ENCODE measurements around the gene LRFN4. TPM values are rescaled to one million over a fixed set of nuclear protein-coding genes. Genes with fewer than 3 reads are reported as not detected.
A peak's percentile ranks its signal among the peaks of the same experiment; 100 is the strongest.

LRFN4 gene
- total and polyA plus RNA-seq, 10 of the 15 experiments (the other 5 are each of a cell fraction or from before 2014, with no cell fraction given): 0.03 to 43.8 (median 4.9) TPM

GRCh38 chr11:66834539-66834845 lies 22.4 kb upstream of the LRFN4 start:
- FAIRE-seq (no peak), ATAC-seq (no peak), DNase-seq (ENCODE audit: low read depth, low spot score) (no peak)
- ChIA-PET RAD21 (ENCODE audit: unreplicated experiment) (interaction anchor here (0.7 to 4.1 kb wide), 10 partner anchors 9 to 156 kb away, joined by 3 to 24 read pairs (median 5); partner anchors contain the start of genes RBM4B and RCE1), SMC1A (ENCODE audit: uncharacterized antibody, unreplicated experiment) (interaction anchor here (0.7 to 3.1 kb wide), 11 partner anchors 13 to 548 kb away, joined by 3 to 38 read pairs (median 3); no protein-coding TSS in a partner anchor), POLR2A (no interaction called here), CTCF (interaction anchor here (0.7 to 5.9 kb wide), 27 partner anchors 8 to 449 kb away, joined by 3 to 67 read pairs (median 3); partner anchors contain the start of genes C11orf86, MRPL11, RBM4B and ZDHHC24)
- Histone ChIP-seq H3K4me2 (ENCODE audit: control insufficient read depth, insufficient read depth) (no peak overlapping the region), H3K27me3 (replicated peaks in 1 of 2; ENCODE audit: control insufficient read depth in 2 of 2, insufficient read depth in 2 of 2, low read length in 1 of 2) (no peaks in the 10 kb centered on the region), H3K4me1 (ENCODE audit: control insufficient read depth, insufficient read depth, low read length) (no peaks in the 10 kb centered on the region), H3K36me3 (ENCODE audit: control insufficient read depth in 2 of 2, insufficient read depth in 2 of 2, low read length in 1 of 2) (peaks cover 0 to 4% of the 10 kb centered on the region in 2 experiments; a peak in 1 of 4 replicates), H3K79me2 (ENCODE audit: control insufficient read depth, insufficient read depth, low read length) (no peaks in the 10 kb centered on the region), H3K27ac (ENCODE audit: control insufficient read depth, insufficient read depth) (no peak overlapping the region), H4K20me1 (ENCODE audit: control insufficient read depth, insufficient read depth) (no peaks in the 10 kb centered on the region), H3K9me3 (replicated peaks; ENCODE audit: control insufficient read depth, insufficient read depth, low read length) (no peaks in the 10 kb centered on the region), H2AFZ (ENCODE audit: control insufficient read depth, low read depth, low read length) (no peak overlapping the region), H3K9ac (ENCODE audit: control insufficient read depth, insufficient read depth, low read length) (no peak overlapping the region), H3K4me3 (no peak overlapping the region)
- 59% methylated on average over 4 of the region's 4 CpGs for WGBS (ENCODE audit: insufficient coverage, insufficient replicate concordance, low lambda C conversion rate, missing lambda C conversion rate)
- intact Hi-C loops (cut with micrococcal nuclease; ENCODE audit: unreplicated experiment) (loop anchor here (1.0 to 10.0 kb wide), 4 partner anchors 48 to 426 kb away; no protein-coding TSS in a partner anchor), in situ Hi-C loops (cut with MboI) (loop anchor here (5.0 kb wide), 3 partner anchors 142 to 427 kb away; no protein-coding TSS in a partner anchor)
- TF ChIP-seq NR2F1 (conservative IDR thresholded peaks at IDR 0.05) (peak; percentile 83; the same call in 1 of the 2 replicates), SIN3A (IDR thresholded peaks at IDR 0.05; ENCODE audit: low read depth, low read length) (0 out of 2 replicates have a peak, but pooled peaks have one; percentile 5), RELA (IDR thresholded peaks at IDR 0.05; ENCODE audit: borderline replicate concordance, partially characterized antibody) (no peak)
- no TSS peak for BruUV-seq (replicated peaks)

GRCh38 chr11:66834943-66835342 lies 21.9 kb upstream of the LRFN4 start:
- no peaks in the 10 kb centered on the region for H3K27me3 ChIP-seq (replicated peaks in 1 of 2; ENCODE audit: control insufficient read depth in 2 of 2, insufficient read depth in 2 of 2, low read length in 1 of 2)
- ChIA-PET SMC1A (ENCODE audit: uncharacterized antibody, unreplicated experiment) (interaction anchor here (0.7 to 3.1 kb wide), 10 partner anchors 13 to 547 kb away, joined by 3 to 38 read pairs (median 3); no protein-coding TSS in a partner anchor), POLR2A (no interaction called here), CTCF (interaction anchor here (0.7 to 5.9 kb wide), 22 partner anchors 9 to 449 kb away, joined by 3 to 67 read pairs (median 4); partner anchors contain the start of genes C11orf86, MRPL11 and RBM4B), RAD21 (ENCODE audit: unreplicated experiment) (interaction anchor here (0.7 to 4.1 kb wide), 9 partner anchors 9 to 157 kb away, joined by 3 to 24 read pairs (median 6); partner anchors contain the start of genes RBM4B and RCE1)
- intact Hi-C loops (cut with micrococcal nuclease; ENCODE audit: unreplicated experiment) (loop anchor here (1.0 to 10.0 kb wide), 4 partner anchors 48 to 426 kb away; no protein-coding TSS in a partner anchor), in situ Hi-C loops (cut with MboI) (loop anchor here (5.0 kb wide), 3 partner anchors 143 to 428 kb away; no protein-coding TSS in a partner anchor)
- H3K4me3 ChIP-seq: no peak overlapping the region
- no peak overlapping the region for H3K4me2 ChIP-seq (ENCODE audit: control insufficient read depth, insufficient read depth)
- FAIRE-seq (no peak), ATAC-seq (no peak), DNase-seq (ENCODE audit: low read depth, low spot score) (no peak)
- no peaks in the 10 kb centered on the region for H3K4me1 ChIP-seq (ENCODE audit: control insufficient read depth, insufficient read depth, low read length)
- no peaks in the 10 kb centered on the region for H4K20me1 ChIP-seq (ENCODE audit: control insufficient read depth, insufficient read depth)
- no TSS peak for BruUV-seq (replicated peaks)
- peaks cover 0 to 8% of the 10 kb centered on the region in 2 experiments; a peak in 1 of 4 replicates for H3K36me3 ChIP-seq (ENCODE audit: control insufficient read depth in 2 of 2, insufficient read depth in 2 of 2, low read length in 1 of 2)
- H3K9ac ChIP-seq (ENCODE audit: control insufficient read depth, insufficient read depth, low read length): no peak overlapping the region
- H2AFZ ChIP-seq (ENCODE audit: control insufficient read depth, low read depth, low read length): no peak overlapping the region
- 77% methylated on average over 5 of the region's 5 CpGs for WGBS (ENCODE audit: insufficient coverage, insufficient replicate concordance, low lambda C conversion rate, missing lambda C conversion rate)
- no peaks in the 10 kb centered on the region; the same call in 1 of the 2 replicates for H3K79me2 ChIP-seq (ENCODE audit: control insufficient read depth, insufficient read depth, low read length)
- H3K9me3 ChIP-seq (replicated peaks; ENCODE audit: control insufficient read depth, insufficient read depth, low read length): no peaks in the 10 kb centered on the region
- H3K27ac ChIP-seq (ENCODE audit: control insufficient read depth, insufficient read depth): no peak overlapping the region
- TF ChIP-seq CTCF (IDR thresholded peaks at IDR 0.05 in 2 of 3, conservative IDR thresholded peaks at IDR 0.05 in 1 of 3; ENCODE audit: control insufficient read depth in 2 of 3, extremely low read depth in 1 of 3, insufficient read depth in 1 of 3, low read depth in 3 of 3, low read length in 3 of 3) (no peak), HSF1 (IDR thresholded peaks at IDR 0.05; ENCODE audit: low read depth, low read length) (no peak), MYB (IDR thresholded peaks at IDR 0.05; ENCODE audit: borderline replicate concordance, low read depth, low read length) (no peak), SMAD5 (IDR thresholded peaks at IDR 0.05; ENCODE audit: low read depth) (no peak), SUPT20H (IDR thresholded peaks at IDR 0.05; ENCODE audit: borderline replicate concordance, control insufficient read depth, low read depth, low read length) (no peak), TBL1XR1 (IDR thresholded peaks at IDR 0.05; ENCODE audit: low read depth, low read length) (no peak), MXI1 (IDR thresholded peaks at IDR 0.05; ENCODE audit: low read depth, low read length) (no peak), MEF2B (IDR thresholded peaks at IDR 0.05; ENCODE audit: partially characterized antibody, poor library complexity, severe bottlenecking) (no peak), CREB1 (IDR thresholded peaks at IDR 0.05; ENCODE audit: low read depth) (no peak)
